H1 (cell line): ENCODE measurements around the gene CFAP54. TPM values are rescaled to one million over a fixed set of nuclear protein-coding genes. Genes with fewer than 3 reads are reported as not detected.

Experiments
- CTCF ChIA-PET: fragments of 300-600 bp; sonication (Branson Sonifier 250); formaldehyde crosslinking; loops from one replicate; lab custom pipeline; 2021; ENCODE audit not compliant: partially characterized antibody; lab: Charles Lee
- POLR2A ChIA-PET: fragments of 300-600 bp; sonication (Branson Sonifier 250); formaldehyde crosslinking; loops from one replicate; lab custom pipeline; 2021; ENCODE audit warnings: inconsistent platforms; ENCODE audit not compliant: partially characterized antibody; lab: Charles Lee
- DNase-seq, 2 experiments: peaks; one replicate each; pipeline versions ENCODE4 v3.0.0 to v3.0.0-alpha.2; 2010 to 2022; ENCODE audit warnings: low spot score in 2 of 2, low read depth in 1 of 2, mixed read lengths in 1 of 2
- FAIRE-seq: peaks from 2 replicates; lab custom pipeline; 2011; peaks lifted over from hg19 to GRCh38; lab: Jason Lieb, UNC
- H2AFZ ChIP-seq: 2 replicates; pipeline ENCODE4 v1.8.1; 2012; ENCODE audit warnings: low read length, inconsistent platforms
- H2AK5ac ChIP-seq: 2 replicates; pipeline ENCODE4 v1.6.1; 2013; ENCODE audit warnings: low read depth, low read length
- H2BK120ac ChIP-seq: replicated peaks from 2 replicates; pipeline ENCODE3; 2013; ENCODE audit warnings: low read depth, low read length, inconsistent platforms
- H2BK12ac ChIP-seq: 2 replicates; pipeline ENCODE4 v1.6.1; 2013; ENCODE audit warnings: low read depth, low read length
- H2BK15ac ChIP-seq: 2 replicates; pipeline ENCODE4 v1.6.1; 2013; ENCODE audit warnings: low read length
- H2BK20ac ChIP-seq: 2 replicates; pipeline ENCODE4 v1.6.1; 2013; ENCODE audit warnings: low read length
- H2BK5ac ChIP-seq: 2 replicates; pipeline ENCODE4 v1.6.1; 2013; ENCODE audit warnings: low read depth, low read length
- H3K14ac ChIP-seq: 2 replicates; pipeline ENCODE4 v1.6.1; 2013; ENCODE audit warnings: inconsistent platforms; ENCODE audit not compliant: insufficient read length
- H3K18ac ChIP-seq: 2 replicates; pipeline ENCODE4 v1.6.1; 2013; ENCODE audit warnings: low read length; ENCODE audit errors: extremely low read depth
- H3K23ac ChIP-seq: 2 replicates; pipeline ENCODE4 v1.6.1; 2013; ENCODE audit warnings: inconsistent platforms; ENCODE audit not compliant: insufficient read length
- H3K23me2 ChIP-seq: 2 replicates; pipeline ENCODE4 v1.6.1; 2013; ENCODE audit warnings: low read depth, low read length
- H3K27ac ChIP-seq: 2 replicates; pipeline ENCODE4 v1.6.1; 2011; ENCODE audit warnings: low read depth, low read length, inconsistent platforms
- H3K27me3 ChIP-seq, 4 experiments: replicated peaks in 1 of 4; 1 replicate in 1 of 4; 2 replicates in 3 of 4; pipeline versions ENCODE4 v1.6.1 to v1.8.1; 2011 to 2013; ENCODE audit warnings: low read length in 3 of 4, mild to moderate bottlenecking in 3 of 4, inconsistent platforms in 2 of 4, mixed read lengths in 2 of 4, moderate library complexity in 1 of 4; ENCODE audit not compliant: control insufficient read depth in 3 of 4, insufficient read depth in 3 of 4; ENCODE audit errors: extremely low read depth in 1 of 4
- H3K36me3 ChIP-seq, 4 experiments: 2 replicates each; pipeline versions ENCODE4 v1.6.1 to v1.8.1; 2011 to 2013; ENCODE audit warnings: mild to moderate bottlenecking in 4 of 4, low read length in 3 of 4, moderate library complexity in 2 of 4, control low read depth in 1 of 4, inconsistent platforms in 1 of 4; ENCODE audit not compliant: insufficient read depth in 4 of 4, control insufficient read depth in 2 of 4
- H3K4ac ChIP-seq: replicated peaks from 2 replicates; pipeline ENCODE3; 2013; ENCODE audit warnings: low read length, low read depth, mixed read lengths, inconsistent platforms; ENCODE audit not compliant: insufficient read length
- H3K4me1 ChIP-seq, 4 experiments: replicated peaks in 1 of 4; 1 replicate in 1 of 4; 2 replicates in 3 of 4; pipeline versions ENCODE4 v1.6.1 to v1.8.1; 2011 to 2013; ENCODE audit warnings: low read length in 3 of 4, inconsistent platforms in 2 of 4, mixed read lengths in 1 of 4; ENCODE audit not compliant: insufficient read depth in 4 of 4, control insufficient read depth in 3 of 4
- H3K4me2 ChIP-seq, 2 experiments: 2 replicates each; pipeline versions ENCODE4 v1.6.1 to v1.8.1; 2011 to 2013; ENCODE audit warnings: low read depth in 2 of 2, low read length in 2 of 2, control low read depth in 1 of 2, inconsistent platforms in 1 of 2, mild to moderate bottlenecking in 1 of 2; ENCODE audit not compliant: insufficient read depth in 1 of 2
- H3K4me3 ChIP-seq, 4 experiments: fragments of 200-600, 300-600 bp in 1 of 4; sonication (generic), shearing (Covaris generic), sonication (Bioruptor Twin) in 1 of 4; 2 replicates each; pipeline versions ENCODE4 v1.5.1 to v1.8.1; 2011 to 2016; ENCODE audit warnings: low read length in 4 of 4, low read depth in 3 of 4, control low read depth in 2 of 4, inconsistent platforms in 2 of 4, mild to moderate bottlenecking in 2 of 4, mixed read lengths in 1 of 4, moderate library complexity in 1 of 4; ENCODE audit not compliant: insufficient read depth in 2 of 4; ENCODE audit errors: extremely low read depth in 1 of 4
- H3K56ac ChIP-seq: replicated peaks from 2 replicates; pipeline ENCODE3; 2013; ENCODE audit warnings: low read depth, mild to moderate bottlenecking, mixed read lengths, low read length, inconsistent platforms; ENCODE audit not compliant: insufficient read length
- H3K79me1 ChIP-seq: 2 replicates; pipeline ENCODE4 v1.6.1; 2013; ENCODE audit warnings: low read depth, low read length, control low read depth
- H3K79me2 ChIP-seq, 2 experiments: 2 replicates each; pipeline versions ENCODE4 v1.6.1 to v1.8.1; 2012 to 2013; ENCODE audit warnings: low read length in 2 of 2, mild to moderate bottlenecking in 2 of 2, inconsistent platforms in 1 of 2; ENCODE audit not compliant: insufficient read depth in 2 of 2, control insufficient read depth in 1 of 2
- H3K9ac ChIP-seq, 4 experiments: replicated peaks in 1 of 4; 1 replicate in 1 of 4; 2 replicates in 3 of 4; pipeline versions ENCODE4 v1.6.1 to v1.8.1; 2011 to 2013; ENCODE audit warnings: low read depth in 3 of 4, low read length in 3 of 4, control low read depth in 2 of 4, mild to moderate bottlenecking in 2 of 4, moderate library complexity in 2 of 4, inconsistent platforms in 1 of 4; ENCODE audit errors: extremely low read depth in 1 of 4
- H3K9me3 ChIP-seq, 2 experiments: 2 replicates each; pipeline versions ENCODE4 v1.6.1 to v1.8.1; 2012 to 2013; ENCODE audit warnings: mild to moderate bottlenecking in 2 of 2, moderate library complexity in 2 of 2, control low read depth in 1 of 2, inconsistent platforms in 1 of 2, low read depth in 1 of 2, low read length in 1 of 2, mixed read lengths in 1 of 2; ENCODE audit not compliant: insufficient read depth in 2 of 2
- H4K20me1 ChIP-seq, 2 experiments: replicated peaks in 1 of 2; 2 replicates each; pipeline versions ENCODE3 to v1.8.1; 2011 to 2013; ENCODE audit warnings: inconsistent platforms in 2 of 2, low read length in 2 of 2, mild to moderate bottlenecking in 1 of 2; ENCODE audit not compliant: insufficient read depth in 2 of 2, control insufficient read depth in 1 of 2
- H4K5ac ChIP-seq: 2 replicates; pipeline ENCODE4 v1.6.1; 2013; ENCODE audit warnings: low read length, low read depth, mixed read lengths, inconsistent platforms; ENCODE audit not compliant: insufficient read length
- H4K8ac ChIP-seq: 2 replicates; pipeline ENCODE4 v1.8.0; 2013; ENCODE audit warnings: mild to moderate bottlenecking, moderate library complexity, low read length, inconsistent platforms; ENCODE audit not compliant: insufficient read depth; ENCODE audit errors: extremely low read depth
- H4K91ac ChIP-seq: replicated peaks from 2 replicates; pipeline ENCODE3; 2013; ENCODE audit warnings: low read length, mixed read lengths, inconsistent platforms; ENCODE audit not compliant: insufficient read length
- BACH1 ChIP-seq: IDR thresholded peaks from 2 replicates; pipeline ENCODE4 v1.6.1; 2012; ENCODE audit warnings: low read length, improper control_type of control experiment
- BCL11A ChIP-seq, 2 experiments: IDR thresholded peaks; one replicate each; pipeline ENCODE4 v1.6.1; 2011; ENCODE audit warnings: low read depth in 2 of 2, low read length in 2 of 2, mild to moderate bottlenecking in 2 of 2
- BRCA1 ChIP-seq: IDR thresholded peaks from 2 replicates; pipeline ENCODE4 v1.6.1; 2012; ENCODE audit warnings: low read depth, low read length, improper control_type of control experiment
- CHD1 ChIP-seq: IDR thresholded peaks from 2 replicates; pipeline ENCODE4 v1.6.1; 2012; ENCODE audit warnings: low read depth, low read length, improper control_type of control experiment
- E2F6 ChIP-seq: IDR thresholded peaks from 2 replicates; pipeline ENCODE4 v1.6.1; 2012; ENCODE audit warnings: inconsistent platforms
- GABPA ChIP-seq: IDR thresholded peaks from 2 replicates; pipeline ENCODE4 v1.6.1; 2011; ENCODE audit warnings: mild to moderate bottlenecking, low read length, moderate library complexity, borderline replicate concordance; ENCODE audit not compliant: insufficient read depth
- KDM5A ChIP-seq: fragments of 200-600 bp; IDR thresholded peaks from 2 replicates; pipeline ENCODE4 v1.7.1; 2012; ENCODE audit warnings: mild to moderate bottlenecking, low read length, inconsistent platforms, mixed read lengths
- PHF8 ChIP-seq: fragments of 200-600 bp; sonication (generic); conservative IDR thresholded peaks from 2 replicates; pipeline ENCODE4 v1.7.1; 2012; ENCODE audit warnings: low read depth, mild to moderate bottlenecking, inconsistent platforms, low read length, moderate library complexity
- RBBP5 ChIP-seq: IDR thresholded peaks from 2 replicates; pipeline ENCODE4 v1.7.1; 2012; ENCODE audit warnings: low read depth, mild to moderate bottlenecking, inconsistent platforms, low read length, moderate library complexity, borderline replicate concordance
- RXRA ChIP-seq: IDR thresholded peaks from 2 replicates; pipeline ENCODE4 v1.6.1; 2011; ENCODE audit warnings: low read depth, mild to moderate bottlenecking, low read length, moderate library complexity; ENCODE audit not compliant: insufficient read depth
- SAP30 ChIP-seq: fragments of 300-600 bp; sonication (generic); IDR thresholded peaks from 2 replicates; pipeline ENCODE4 v1.7.1; 2012; ENCODE audit warnings: low read length, moderate library complexity, mild to moderate bottlenecking, inconsistent platforms; ENCODE audit not compliant: insufficient read depth, insufficient replicate concordance
- SIN3A ChIP-seq, 2 experiments: IDR thresholded peaks in 1 of 2; conservative IDR thresholded peaks in 1 of 2; 2 replicates each; pipeline ENCODE4 v1.6.1; 2011 to 2012; ENCODE audit warnings: low read length in 2 of 2, improper control_type of control experiment in 1 of 2, low read depth in 1 of 2, mild to moderate bottlenecking in 1 of 2
- TAF1 ChIP-seq: IDR thresholded peaks from 2 replicates; pipeline ENCODE4 v1.6.1; 2011; ENCODE audit warnings: mild to moderate bottlenecking, low read depth, low read length
- TBP ChIP-seq: IDR thresholded peaks from 2 replicates; pipeline ENCODE4 v1.6.1; 2011; ENCODE audit warnings: low read depth, low read length, improper control_type of control experiment
- TCF12 ChIP-seq: IDR thresholded peaks from 2 replicates; pipeline ENCODE4 v1.6.1; 2011; ENCODE audit warnings: low read depth, mild to moderate bottlenecking, low read length
- YY1 ChIP-seq: IDR thresholded peaks from 2 replicates; pipeline ENCODE4 v1.6.1; 2011; ENCODE audit warnings: low read depth, mild to moderate bottlenecking, low read length
- polyA plus RNA-seq, 7 experiments: library from polyadenylated mRNA; depleted of rRNA in 3 of 7; stranded (reverse) in 5 of 7; unstranded in 2 of 7; fragments of >200 nt in 5 of 7; fragments of 200-250 nt in 2 of 7; gene quantifications; 1 replicate in 5 of 7; 2 replicates in 1 of 7; 4 replicates in 1 of 7; pipeline versions ENCODE4 v1.2.1 to v1.2.3, GENCODE V29; 2011 to 2013; ENCODE audit warnings: missing spikeins in 2 of 7, mixed read lengths in 2 of 7
- total RNA-seq: library from RNA; stranded (reverse); fragmentation: NEBNext Ultra II Directional; extraction: Animal tissue kit (Norgen Biotek cat#: 25700); gene quantifications from 2 replicates; pipeline ENCODE4 v1.2.1, GENCODE V29; 2021

The CFAP54 gene
- total and polyA plus RNA-seq, 2 of the 8 experiments (the other 6 are each of a cell fraction or from before 2014, with no cell fraction given): 0.17 to 0.33 TPM

GRCh38 chr12:96570579-96570978 lies 81.2 kb downstream of the CFAP54 start:
- Histone ChIP-seq H4K8ac (no peak overlapping the region), H4K5ac (no peak overlapping the region), H2AK5ac (no peak overlapping the region), H3K9ac (no peak overlapping the region), H4K91ac (no peak overlapping the region), H3K27ac (no peak overlapping the region), H3K4me1 (no peaks in the 10 kb centered on the region), H3K56ac (no peak overlapping the region), H3K4me3 (no peak overlapping the region), H2BK12ac (no peak overlapping the region), H4K20me1 (no peaks in the 10 kb centered on the region), H3K23me2 (no peaks in the 10 kb centered on the region), H3K23ac (no peak overlapping the region), H3K79me1 (no peaks in the 10 kb centered on the region), H2BK15ac (no peak overlapping the region), H3K9me3 (no peaks in the 10 kb centered on the region), H3K79me2 (no peaks in the 10 kb centered on the region), H3K36me3 (no peaks in the 10 kb centered on the region), H3K14ac (no peak overlapping the region), H3K4ac (no peak overlapping the region), H2AFZ (no peak overlapping the region), H3K18ac (no peak overlapping the region), H3K27me3 (no peaks in the 10 kb centered on the region), H2BK120ac (no peak overlapping the region), H2BK5ac (no peak overlapping the region), H3K4me2 (no peak overlapping the region), H2BK20ac (no peak overlapping the region)
- POLR2A ChIA-PET: no interaction called here
- CTCF ChIA-PET: no interaction called here
- FAIRE-seq (no peak), DNase-seq (no peak)
- TF ChIP-seq PHF8 (no peak), RXRA (no peak), BCL11A (IDR thresholded peaks at IDR 0.05; ENCODE audit: low read depth in 2 of 2, low read length in 2 of 2) (no peak), TCF12 (no peak), KDM5A (no peak), GABPA (no peak), BACH1 (no peak), TBP (no peak), TAF1 (no peak), BRCA1 (no peak), YY1 (no peak), CHD1 (no peak), RBBP5 (no peak), SIN3A (conservative IDR thresholded peaks at IDR 0.05 in 1 of 2, IDR thresholded peaks at IDR 0.05 in 1 of 2; ENCODE audit: low read depth in 1 of 2, low read length in 2 of 2) (no peak), E2F6 (no peak), SAP30 (no peak)
